ENCODE data around the gene SORCS3. TPM values are rescaled to one million over a fixed set of nuclear protein-coding genes. Genes with fewer than 3 reads are reported as not detected.

Gene SORCS3
- total RNA-seq, 1 experiment from 2014 or later, result 0.04 TPM

DNA sequence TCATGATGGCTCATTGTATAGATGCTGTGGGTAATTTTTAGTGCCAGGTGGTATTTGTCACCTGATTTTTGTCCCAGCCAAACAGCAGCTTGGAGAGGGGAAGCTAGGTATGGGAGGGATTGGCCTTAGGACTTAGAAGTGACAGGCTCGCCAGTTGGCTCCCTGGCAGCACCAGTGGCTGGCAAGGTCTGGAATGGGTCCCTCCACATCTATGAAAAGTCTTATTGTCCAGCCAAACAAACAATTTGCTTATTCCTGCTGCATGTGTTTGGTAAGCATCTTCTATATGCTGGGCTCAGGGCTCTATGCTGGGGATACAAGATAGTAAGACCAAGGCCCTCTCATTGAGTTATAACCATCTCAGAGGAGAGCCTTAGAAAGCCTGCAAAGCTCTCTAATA lies 42.5 kb downstream of the SORCS3 start:
- no peak overlapping the region for H3K56ac ChIP-seq (ENCODE audit: insufficient read length, low read depth, low read length)
- H3T11ph ChIP-seq (ENCODE audit: low read length), result no peak overlapping the region
- no peak overlapping the region for H2BK120ac ChIP-seq (ENCODE audit: low read depth, low read length, poor library complexity, severe bottlenecking)
- no peak overlapping the region for H3K23ac ChIP-seq (ENCODE audit: insufficient read length, low read depth, low read length)
- peaks cover 7% of the 10 kb centered on the region in 2 experiments; a peak in 3 of 4 replicates for H3K4me1 Mint-ChIP-seq
- H4K20me1 ChIP-seq (ENCODE audit: control insufficient read depth, insufficient read depth, insufficient read length), result no peaks in the 10 kb centered on the region
- H2AFZ ChIP-seq (ENCODE audit: low read length), result no peak overlapping the region
- H3K9me3 ChIP-seq (ENCODE audit: control insufficient read depth, low read depth, low read length), result no peaks in the 10 kb centered on the region
- no peaks in the 10 kb centered on the region for H3K9me3 Mint-ChIP-seq
- no peak overlapping the region for H3K4me2 ChIP-seq (ENCODE audit: insufficient read depth, insufficient read length, low read length)
- peaks cover 6% of the 10 kb centered on the region for H3K23me2 ChIP-seq (ENCODE audit: insufficient read length, low read depth, low read length, poor library complexity, severe bottlenecking)
- H4K8ac ChIP-seq (replicated peaks; ENCODE audit: insufficient read length, low read depth, low read length), result no peak overlapping the region
- H3K36me3 Mint-ChIP-seq (ENCODE audit: insufficient read depth in 1 of 3, low read depth in 3 of 3), result no peaks in the 10 kb centered on the region; a peak in 1 of 7 replicates
- H3K4ac ChIP-seq (ENCODE audit: low read depth, low read length), result no peak overlapping the region
- no peak overlapping the region for H4K5ac ChIP-seq (ENCODE audit: insufficient read length, low read depth, low read length)
- H3K18ac ChIP-seq (ENCODE audit: insufficient read length, low read depth, low read length), result no peak overlapping the region
- H3K27ac Mint-ChIP-seq, result no peak overlapping the region; a peak in 1 of 7 replicates
- H2BK20ac ChIP-seq (ENCODE audit: low read depth, low read length, poor library complexity, severe bottlenecking), result no peak overlapping the region
- H2BK5ac ChIP-seq (ENCODE audit: insufficient read length, low read length), result no peak overlapping the region
- H2BK15ac ChIP-seq (ENCODE audit: low read depth, low read length), result no peak overlapping the region
- no CpG with 5 or more reads among the region's 1 CpG for WGBS (ENCODE audit: extremely low coverage, insufficient read length, low lambda C conversion rate)
- no peak overlapping the region for H3K27ac ChIP-seq (ENCODE audit: insufficient read length, low read depth, low read length)
- H3K79me2 ChIP-seq (ENCODE audit: insufficient read depth, low read length), result no peaks in the 10 kb centered on the region
- no peaks in the 10 kb centered on the region for H3K27me3 ChIP-seq (ENCODE audit: insufficient read depth, low read length)
- TF ChIP-seq CTCF (conservative IDR thresholded peaks at IDR 0.05), result no peak
- H2AK5ac ChIP-seq (ENCODE audit: insufficient read length, low read length), result no peak overlapping the region
- no peaks in the 10 kb centered on the region for H3K79me1 ChIP-seq (ENCODE audit: insufficient read depth, low read depth, low read length, poor library complexity, severe bottlenecking)
- H3K14ac ChIP-seq (ENCODE audit: insufficient read depth, low read length), result no peak overlapping the region
- H2BK12ac ChIP-seq (ENCODE audit: insufficient read length, low read depth, low read length), result no peak overlapping the region
- no peak overlapping the region for H4K91ac ChIP-seq (ENCODE audit: insufficient read length, low read depth, low read length)
- H3K4me3 Mint-ChIP-seq, result no peak overlapping the region
- no peaks in the 10 kb centered on the region for H3K4me1 ChIP-seq (ENCODE audit: insufficient read depth, low read length)
- no peak overlapping the region for H3K9ac ChIP-seq (ENCODE audit: extremely low read depth, insufficient read length, low read length)
- DNase-seq, result no peak
- H3K27me3 Mint-ChIP-seq (ENCODE audit: low read depth), result peaks cover 68% of the 10 kb centered on the region

All from H9 (cell line).